ENCODE results near the gene REV3L. TPM values are rescaled to one million over a fixed set of nuclear protein-coding genes. Genes with fewer than 3 reads are reported as not detected.

Gene REV3L
- total and polyA plus RNA-seq, 2 of the 13 experiments (the other 11 are each of a cell fraction or from before 2014, with no cell fraction given) = 12.8 to 31.3 TPM

GRCh38 chr6:111259089-111259831, 223.8 kb downstream of the REV3L start (continued):
- TF ChIP-seq ZBTB38 (CRISPR knock-in tag; IDR thresholded peaks at IDR 0.05) = peak; percentile 59; the same call in 1 of the 2 replicates
- TF ChIP-seq THAP7 (CRISPR knock-in tag; IDR thresholded peaks at IDR 0.05) = no peak; the same call in 1 of the 2 replicates
- peak; percentile 37; the same call in 1 of the 2 replicates for TF ChIP-seq PITX1 (CRISPR knock-in tag; IDR thresholded peaks at IDR 0.05)
- peak; percentile 92 for TF ChIP-seq RXRA (CRISPR knock-in tag; IDR thresholded peaks at IDR 0.05)
- TF ChIP-seq ZNF296 (CRISPR knock-in tag; conservative IDR thresholded peaks at IDR 0.05) = no peak; the same call in 1 of the 2 replicates
- TF ChIP-seq HDAC2 (CRISPR knock-in tag; IDR thresholded peaks at IDR 0.05) = peak; percentile 62; the same call in 1 of the 2 replicates
- TF ChIP-seq GABPA (IDR thresholded peaks at IDR 0.05; ENCODE audit: low read depth, low read length) = peak; percentile 91
- TF ChIP-seq GABPA (CRISPR knock-in tag; IDR thresholded peaks at IDR 0.05; ENCODE audit: low read depth) = peak; percentile 97
- TF ChIP-seq REXO4 (CRISPR knock-in tag; IDR thresholded peaks at IDR 0.05; ENCODE audit: borderline replicate concordance) = no peak
- peak; percentile 68; the same call in 1 of the 2 replicates for TF ChIP-seq ZC3H13 (CRISPR knock-in tag; IDR thresholded peaks at IDR 0.05)
- TF ChIP-seq THAP11 (CRISPR knock-in tag; IDR thresholded peaks at IDR 0.05) = peak; percentile 89
- no peak for TF ChIP-seq ZBTB46 (CRISPR knock-in tag; IDR thresholded peaks at IDR 0.05; ENCODE audit: borderline replicate concordance)
- TF ChIP-seq TFAP4 (IDR thresholded peaks at IDR 0.05; ENCODE audit: borderline replicate concordance, low read depth) = peak; percentile 30; the same call in 1 of the 2 replicates
- TF ChIP-seq IKZF1 (IDR thresholded peaks at IDR 0.05) = no peak
- TF ChIP-seq PAX8 (CRISPR knock-in tag; IDR thresholded peaks at IDR 0.05; ENCODE audit: borderline replicate concordance) = 0 out of 2 replicates have a peak, but pooled peaks have one; percentile 66
- TF ChIP-seq DR1 (CRISPR knock-in tag; IDR thresholded peaks at IDR 0.05) = no peak; the same call in 1 of the 2 replicates
- TF ChIP-seq SOX6 (IDR thresholded peaks at IDR 0.05) = no peak
- no peak; the same call in 1 of the 2 replicates for TF ChIP-seq SOX6 (CRISPR knock-in tag; IDR thresholded peaks at IDR 0.05)
- TF ChIP-seq YEATS4 (CRISPR knock-in tag; IDR thresholded peaks at IDR 0.05; ENCODE audit: borderline replicate concordance) = peak; percentile 84; the same call in 1 of the 2 replicates
- TF ChIP-seq ZNF335 (CRISPR knock-in tag; IDR thresholded peaks at IDR 0.05) = no peak
- peak; percentile 45 for TF ChIP-seq RFX5 (IDR thresholded peaks at IDR 0.05; ENCODE audit: low read depth, low read length)
- no peak for TF ChIP-seq KDM6A (CRISPR knock-in tag; IDR thresholded peaks at IDR 0.05; ENCODE audit: low read depth)
- TF ChIP-seq KAT7 (CRISPR knock-in tag; IDR thresholded peaks at IDR 0.05; ENCODE audit: borderline replicate concordance) = peak; percentile 72

Measured in HepG2 (cell line).